ENCODE measurements around the gene GCNT4.

Gene GCNT4

GRCh38 chr5:75050415-75050814 is 1.9 kb downstream of the GCNT4 start:
- DNase-seq (ENCODE audit: low spot score): peak; percentile 16

- DNase-seq (ENCODE audit: low spot score): peak; percentile 57
These were observed 2.7 kb downstream of the GCNT4 start for GRCh38 chr5:75049456-75050351.

GRCh38 chr5:75048457-75048953 is 3.9 kb downstream of the GCNT4 start:
- peak; percentile 49 for DNase-seq (ENCODE audit: low spot score)

- no peak for DNase-seq (ENCODE audit: low spot score)
These were observed 5.0 kb downstream of the GCNT4 start for GRCh38 chr5:75047356-75047755.

- no peak for DNase-seq (ENCODE audit: low spot score)
These were observed 5.8 kb downstream of the GCNT4 start for GRCh38 chr5:75046366-75047142.

GRCh38 chr5:75045071-75045470 is 7.3 kb downstream of the GCNT4 start:
- no peak for DNase-seq (ENCODE audit: low spot score)

GRCh38 chr5:75044406-75044805 is 8.0 kb downstream of the GCNT4 start:
- no peak for DNase-seq (ENCODE audit: low spot score)

- no peak for DNase-seq (ENCODE audit: low spot score)
These were observed 8.6 kb downstream of the GCNT4 start for GRCh38 chr5:75043633-75044264.

GRCh38 chr5:75042522-75042921 is 9.8 kb downstream of the GCNT4 start:
- DNase-seq (ENCODE audit: low spot score): no peak

- DNase-seq (ENCODE audit: low spot score): no peak
These were observed 11.4 kb downstream of the GCNT4 start for GRCh38 chr5:75040973-75041372.

- DNase-seq (ENCODE audit: low spot score): peak; percentile 80
These were observed 15.3 kb downstream of the GCNT4 start for GRCh38 chr5:75037106-75037505.

GRCh38 chr5:75034137-75034739 is 18.1 kb downstream of the GCNT4 start:
- DNase-seq (ENCODE audit: low spot score): no peak

GRCh38 chr5:75031366-75031765 is 21.0 kb downstream of the GCNT4 start:
- no peak for DNase-seq (ENCODE audit: low spot score)

- DNase-seq (ENCODE audit: low spot score): no peak
These were observed 24.3 kb downstream of the GCNT4 start for GRCh38 chr5:75028090-75028489.

- DNase-seq (ENCODE audit: low spot score): no peak
These were observed 28.8 kb downstream of the GCNT4 start for GRCh38 chr5:75023368-75024159.

- no peak for DNase-seq (ENCODE audit: low spot score)
These were observed 30.6 kb downstream of the GCNT4 start for GRCh38 chr5:75021800-75022199.

- no peak for DNase-seq (ENCODE audit: low spot score)
These were observed 31.1 kb downstream of the GCNT4 start for GRCh38 chr5:75021219-75021618.

GRCh38 chr5:75020016-75020656 is 32.2 kb downstream of the GCNT4 start:
- DNase-seq (ENCODE audit: low spot score): no peak

GRCh38 chr5:75018805-75019587 is 33.4 kb downstream of the GCNT4 start:
- no peak for DNase-seq (ENCODE audit: low spot score)

GRCh38 chr5:75017971-75018370 is 34.4 kb downstream of the GCNT4 start:
- no peak for DNase-seq (ENCODE audit: low spot score)

Data from AG20443 (cell line).